H54 (cell line): ENCODE measurements around the gene FANCC.
A peak's percentile ranks its signal among the peaks of the same experiment; 100 is the strongest.

Source experiments
- DNase-seq: peaks from one replicate; pipeline ENCODE4 v3.0.0; 2011; ENCODE audit warnings: low spot score, mixed read lengths; ENCODE audit not compliant: insufficient read length
- FAIRE-seq: peaks from 3 replicates; lab custom pipeline; 2011; peaks lifted over from hg19 to GRCh38; lab: Jason Lieb, UNC
- POLR2A ChIP-seq: IDR thresholded peaks from 2 replicates; pipeline ENCODE4 v1.6.1; 2011; ENCODE audit warnings: low read depth, mild to moderate bottlenecking, low read length

FANCC gene

GRCh38 chr9:95107001-95107749, 210.3 kb downstream of the FANCC start:
- DNase-seq (no peak), FAIRE-seq (no peak)
- TF ChIP-seq POLR2A: no peak

- no peak for TF ChIP-seq POLR2A
- DNase-seq (no peak), FAIRE-seq (no peak)
These were observed 211.8 kb downstream of the FANCC start for GRCh38 chr9:95105519-95106287.

- TF ChIP-seq POLR2A: no peak
- FAIRE-seq: no peak
- no peak for DNase-seq
These were observed 212.5 kb downstream of the FANCC start for GRCh38 chr9:95104980-95105379.

GRCh38 chr9:95104581-95104960, 212.9 kb downstream of the FANCC start:
- no peak for TF ChIP-seq POLR2A
- FAIRE-seq: no peak
- no peak for DNase-seq

- FAIRE-seq (no peak), DNase-seq (no peak)
- TF ChIP-seq POLR2A: no peak
These were observed 213.5 kb downstream of the FANCC start for GRCh38 chr9:95103871-95104580.

GRCh38 chr9:95103281-95103771, 214.2 kb downstream of the FANCC start:
- TF ChIP-seq POLR2A: no peak
- no peak for DNase-seq
- no peak for FAIRE-seq

- TF ChIP-seq POLR2A: no peak
- DNase-seq (no peak), FAIRE-seq (no peak)
These were observed 214.9 kb downstream of the FANCC start for GRCh38 chr9:95102572-95102971.

- no peak for FAIRE-seq
These were observed 215.5 kb downstream of the FANCC start for GRCh38 chr9:95102001-95102433.

GRCh38 chr9:95101326-95101725, 216.2 kb downstream of the FANCC start:
- TF ChIP-seq POLR2A: no peak
- FAIRE-seq (no peak), DNase-seq (no peak)

More at GRCh38 chr9:95102001-95102433, 215.5 kb downstream of the FANCC start:
- DNase-seq: no peak
- TF ChIP-seq POLR2A: no peak

- FAIRE-seq: peak; percentile 30
- no peak for TF ChIP-seq POLR2A
- DNase-seq: no peak
These were observed 217.4 kb downstream of the FANCC start for GRCh38 chr9:95100071-95100627.

- DNase-seq (no peak), FAIRE-seq (no peak)
- TF ChIP-seq POLR2A: no peak
These were observed 218.0 kb downstream of the FANCC start for GRCh38 chr9:95099321-95100070.

GRCh38 chr9:95098391-95098921, 219.1 kb downstream of the FANCC start:
- TF ChIP-seq POLR2A: no peak
- DNase-seq (no peak), FAIRE-seq (no peak)

GRCh38 chr9:95097279-95097678, 220.2 kb downstream of the FANCC start:
- no peak for FAIRE-seq

More at GRCh38 chr9:95097279-95097678, 220.2 kb downstream of the FANCC start:
- TF ChIP-seq POLR2A: no peak
- no peak for DNase-seq
